ENCODE measurements around the gene SCRN3. TPM values are rescaled to one million over a fixed set of nuclear protein-coding genes. Genes with fewer than 3 reads are reported as not detected.

SCRN3 gene
- total and polyA plus RNA-seq, 2 of the 4 experiments (the other 2 are of a cell fraction), result 9.9 to 11.4 TPM

DNA sequence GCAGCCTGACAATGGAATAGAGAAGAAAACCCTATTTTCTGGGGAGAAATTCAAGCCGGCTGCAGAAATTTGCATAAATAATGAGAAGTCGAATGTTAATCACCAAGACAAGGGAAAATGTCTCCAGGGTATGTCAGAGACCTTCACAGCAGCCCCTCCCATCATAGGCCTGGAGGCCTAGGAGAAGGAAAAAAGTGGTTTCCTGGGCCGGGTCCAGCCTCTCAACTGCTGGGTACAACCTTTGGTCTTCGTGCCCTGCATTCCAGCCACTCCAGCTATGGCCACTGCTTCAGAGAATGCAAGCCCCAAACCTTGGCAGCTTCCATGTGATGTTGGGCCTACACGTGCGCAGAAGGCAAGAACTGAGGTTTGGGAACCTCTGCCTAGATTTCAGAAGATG lies 6.0 kb upstream of the SCRN3 start:
- Histone ChIP-seq H2AFZ (replicated peaks; ENCODE audit: low read length, poor library complexity) (no peak overlapping the region), H2AK9ac (replicated peaks; ENCODE audit: low read depth, low read length, poor library complexity) (no peak overlapping the region), H3K4ac (ENCODE audit: low read depth, low read length) (no peak overlapping the region), H3K14ac (replicated peaks; ENCODE audit: low read depth, low read length) (no peak overlapping the region), H2BK15ac (ENCODE audit: low read depth, low read length) (no peak overlapping the region), H2BK120ac (ENCODE audit: low read depth, low read length) (no peak overlapping the region), H3K9ac (ENCODE audit: low read depth, low read length) (no peak overlapping the region), H3K9me3 (ENCODE audit: control insufficient read depth, insufficient read depth, low read length) (no peaks in the 10 kb centered on the region), H3K9me1 (ENCODE audit: insufficient read depth, low read length) (no peaks in the 10 kb centered on the region), H3K4me1 (ENCODE audit: control insufficient read depth, insufficient read depth, low read length) (peaks cover 2% of the 10 kb centered on the region; the same call in 1 of the 2 replicates), H3K18ac (ENCODE audit: low read depth, low read length) (no peak overlapping the region), H3K23ac (ENCODE audit: low read depth, low read length) (no peak overlapping the region), H3K27ac (ENCODE audit: insufficient read depth, low read length) (no peak overlapping the region), H4K20me1 (ENCODE audit: insufficient read depth, low read length) (peaks cover 3% of the 10 kb centered on the region), H4K8ac (ENCODE audit: low read depth in 2 of 2, low read length in 2 of 2) (no peak overlapping the region), H3K56ac (ENCODE audit: extremely low read depth, insufficient read depth, low read length) (no peak overlapping the region), H3K27me3 (ENCODE audit: control insufficient read depth, insufficient read depth, low read length) (no peaks in the 10 kb centered on the region), H2BK20ac (ENCODE audit: low read depth, low read length) (no peak overlapping the region), H4K5ac (ENCODE audit: low read depth, low read length) (no peak overlapping the region), H4K91ac (ENCODE audit: insufficient read depth, low read depth, low read length) (no peak overlapping the region), H3K79me1 (ENCODE audit: low read depth in 1 of 2, low read length in 2 of 2) (peaks cover 22 to 49% of the 10 kb centered on the region in 2 experiments), H3K4me3 (ENCODE audit: insufficient read depth, low read depth, low read length) (no peak overlapping the region), H3K36me3 (ENCODE audit: control insufficient read depth, insufficient read depth, low read length) (peaks cover 18% of the 10 kb centered on the region), H3K4me2 (ENCODE audit: low read depth, low read length) (no peak overlapping the region), H2BK5ac (ENCODE audit: low read depth, low read length, poor library complexity, severe bottlenecking) (no peak overlapping the region), H2AK5ac (ENCODE audit: low read depth, low read length) (no peak overlapping the region)
- TF ChIP-seq MAFK (IDR thresholded peaks at IDR 0.05; ENCODE audit: low read depth, low read length) (no peak), MAZ (IDR thresholded peaks at IDR 0.05; ENCODE audit: borderline replicate concordance, low read depth, low read length) (no peak), RAD21 (IDR thresholded peaks at IDR 0.05; ENCODE audit: low read length) (no peak), NFE2L2 (IDR thresholded peaks at IDR 0.05; ENCODE audit: low read depth, low read length) (no peak), SMC3 (IDR thresholded peaks at IDR 0.05; ENCODE audit: low read depth, low read length) (no peak), CHD1 (IDR thresholded peaks at IDR 0.05; ENCODE audit: low read depth, low read length) (no peak), MXI1 (IDR thresholded peaks at IDR 0.05; ENCODE audit: borderline replicate concordance, low read depth, low read length) (no peak), FOS (IDR thresholded peaks at IDR 0.05; ENCODE audit: low read depth, low read length) (no peak), CEBPB (IDR thresholded peaks at IDR 0.05; ENCODE audit: low read depth, low read length) (no peak), BHLHE40 (IDR thresholded peaks at IDR 0.05; ENCODE audit: low read depth, low read length) (no peak), RCOR1 (IDR thresholded peaks at IDR 0.05; ENCODE audit: insufficient replicate concordance, low read length) (no peak), POLR2A (IDR thresholded peaks at IDR 0.05; ENCODE audit: low read depth, low read length) (no peak), RFX5 (IDR thresholded peaks at IDR 0.05; ENCODE audit: low read depth, low read length) (no peak)
- TF ChIP-seq, protein P1, sequence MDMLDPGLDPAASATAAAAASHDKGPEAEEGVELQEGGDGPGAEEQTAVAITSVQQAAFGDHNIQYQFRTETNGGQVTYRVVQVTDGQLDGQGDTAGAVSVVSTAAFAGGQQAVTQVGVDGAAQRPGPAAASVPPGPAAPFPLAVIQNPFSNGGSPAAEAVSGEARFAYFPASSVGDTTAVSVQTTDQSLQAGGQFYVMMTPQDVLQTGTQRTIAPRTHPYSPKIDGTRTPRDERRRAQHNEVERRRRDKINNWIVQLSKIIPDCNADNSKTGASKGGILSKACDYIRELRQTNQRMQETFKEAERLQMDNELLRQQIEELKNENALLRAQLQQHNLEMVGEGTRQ (IDR thresholded peaks at IDR 0.05; ENCODE audit: low read depth, low read length), result no peak
- TF ChIP-seq, protein P2, sequence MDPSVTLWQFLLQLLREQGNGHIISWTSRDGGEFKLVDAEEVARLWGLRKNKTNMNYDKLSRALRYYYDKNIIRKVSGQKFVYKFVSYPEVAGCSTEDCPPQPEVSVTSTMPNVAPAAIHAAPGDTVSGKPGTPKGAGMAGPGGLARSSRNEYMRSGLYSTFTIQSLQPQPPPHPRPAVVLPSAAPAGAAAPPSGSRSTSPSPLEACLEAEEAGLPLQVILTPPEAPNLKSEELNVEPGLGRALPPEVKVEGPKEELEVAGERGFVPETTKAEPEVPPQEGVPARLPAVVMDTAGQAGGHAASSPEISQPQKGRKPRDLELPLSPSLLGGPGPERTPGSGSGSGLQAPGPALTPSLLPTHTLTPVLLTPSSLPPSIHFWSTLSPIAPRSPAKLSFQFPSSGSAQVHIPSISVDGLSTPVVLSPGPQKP (IDR thresholded peaks at IDR 0.05; ENCODE audit: borderline replicate concordance, low read depth, low read length), result no peak
- TF ChIP-seq, protein P3, sequence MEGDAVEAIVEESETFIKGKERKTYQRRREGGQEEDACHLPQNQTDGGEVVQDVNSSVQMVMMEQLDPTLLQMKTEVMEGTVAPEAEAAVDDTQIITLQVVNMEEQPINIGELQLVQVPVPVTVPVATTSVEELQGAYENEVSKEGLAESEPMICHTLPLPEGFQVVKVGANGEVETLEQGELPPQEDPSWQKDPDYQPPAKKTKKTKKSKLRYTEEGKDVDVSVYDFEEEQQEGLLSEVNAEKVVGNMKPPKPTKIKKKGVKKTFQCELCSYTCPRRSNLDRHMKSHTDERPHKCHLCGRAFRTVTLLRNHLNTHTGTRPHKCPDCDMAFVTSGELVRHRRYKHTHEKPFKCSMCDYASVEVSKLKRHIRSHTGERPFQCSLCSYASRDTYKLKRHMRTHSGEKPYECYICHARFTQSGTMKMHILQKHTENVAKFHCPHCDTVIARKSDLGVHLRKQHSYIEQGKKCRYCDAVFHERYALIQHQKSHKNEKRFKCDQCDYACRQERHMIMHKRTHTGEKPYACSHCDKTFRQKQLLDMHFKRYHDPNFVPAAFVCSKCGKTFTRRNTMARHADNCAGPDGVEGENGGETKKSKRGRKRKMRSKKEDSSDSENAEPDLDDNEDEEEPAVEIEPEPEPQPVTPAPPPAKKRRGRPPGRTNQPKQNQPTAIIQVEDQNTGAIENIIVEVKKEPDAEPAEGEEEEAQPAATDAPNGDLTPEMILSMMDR (conservative IDR thresholded peaks at IDR 0.05; ENCODE audit: low read depth, low read length), result no peak
- ATAC-seq (ENCODE audit: low read depth) (no peak), DNase-seq (no peak)
- in situ Hi-C loops (cut with MboI; ENCODE audit: low sequenced_read_pairs) (no loop called here), dilution Hi-C loops (cut with HindIII; ENCODE audit: low sequenced_read_pairs, unreplicated experiment) (no loop called here), intact Hi-C loops (cut with micrococcal nuclease) (no loop called here)
- POLR2A ChIA-PET (ENCODE audit: unreplicated experiment), result no interaction called here
- no TSS peak for BruUV-seq (replicated peaks)
- WGBS, 2 experiments (ENCODE audit: extremely low coverage in 2 of 2, insufficient read length in 1 of 2), result no CpG with 5 or more reads among the region's 6 CpGs
- CTCF ChIA-PET, result no interaction called here

Data from IMR-90 (cell line).